Adipocyte (in vitro differentiated cells): Measurements from ENCODE around the gene HOXA6.

ENCODE experiments used
- DNase-seq: peaks from one replicate; pipeline ENCODE4 v3.0.0-alpha.2; 2015; ENCODE audit warnings: low read depth
- H3K27me3 ChIP-seq: replicated peaks from 2 replicates; pipeline ENCODE4 v1.7.0; 2013; ENCODE audit warnings: mild to moderate bottlenecking, low read length, moderate library complexity; ENCODE audit not compliant: control insufficient read depth, insufficient read depth
- H3K36me3 ChIP-seq: 2 replicates; pipeline ENCODE4 v1.7.0; 2013; ENCODE audit warnings: low read length, mild to moderate bottlenecking, moderate library complexity; ENCODE audit not compliant: control insufficient read depth, insufficient read depth, severe bottlenecking
- H3K4me1 ChIP-seq: 2 replicates; pipeline ENCODE4 v1.7.0; 2013; ENCODE audit warnings: mild to moderate bottlenecking, low read length, moderate library complexity; ENCODE audit not compliant: control insufficient read depth, insufficient read depth
- H3K4me3 ChIP-seq: 2 replicates; pipeline ENCODE4 v1.7.0; 2013; ENCODE audit warnings: mild to moderate bottlenecking, low read length, moderate library complexity
- H3K9ac ChIP-seq: 2 replicates; pipeline ENCODE4 v1.7.0; 2013; ENCODE audit warnings: mild to moderate bottlenecking, low read length, moderate library complexity
- H3K9me3 ChIP-seq: 2 replicates; pipeline ENCODE4 v1.7.0; 2013; ENCODE audit warnings: mild to moderate bottlenecking, low read length, moderate library complexity; ENCODE audit not compliant: control insufficient read depth

HOXA6 gene

GRCh38 chr7:27132978-27133377 is 14.6 kb downstream of the HOXA6 start:
- DNase-seq, result no peak
- Histone ChIP-seq H3K36me3 (peaks cover 8% of the 10 kb centered on the region), H3K9ac (no peak overlapping the region), H3K4me1 (peaks cover 78% of the 10 kb centered on the region), H3K4me3 (no peak overlapping the region), H3K27me3 (no peaks in the 10 kb centered on the region), H3K9me3 (no peaks in the 10 kb centered on the region)

- Histone ChIP-seq H3K36me3 (peaks cover 8% of the 10 kb centered on the region), H3K9me3 (no peaks in the 10 kb centered on the region), H3K9ac (peak overlapping the region; percentile 6), H3K4me3 (no peak overlapping the region), H3K27me3 (no peaks in the 10 kb centered on the region), H3K4me1 (peaks cover 78% of the 10 kb centered on the region)
- no peak for DNase-seq
These were observed 15.4 kb downstream of the HOXA6 start for GRCh38 chr7:27132214-27132613.

GRCh38 chr7:27131390-27131819 is 16.2 kb downstream of the HOXA6 start:
- Histone ChIP-seq H3K27me3 (no peaks in the 10 kb centered on the region), H3K4me1 (peaks cover 72% of the 10 kb centered on the region), H3K9me3 (no peaks in the 10 kb centered on the region), H3K4me3 (peak overlapping the region; percentile 82), H3K9ac (peak overlapping the region; percentile 82), H3K36me3 (peaks cover 8% of the 10 kb centered on the region)
- no peak for DNase-seq

- peaks cover 8% of the 10 kb centered on the region for H3K36me3 ChIP-seq
- H3K4me3 ChIP-seq, result peak within 1 kb of the TSS; percentile 82
- no peaks in the 10 kb centered on the region for H3K9me3 ChIP-seq
- DNase-seq, result no peak
- peaks cover 66% of the 10 kb centered on the region for H3K4me1 ChIP-seq
- peak within 1 kb of the TSS; percentile 82 for H3K9ac ChIP-seq
- H3K27me3 ChIP-seq, result no peaks in the 10 kb centered on the region
These were observed 16.8 kb downstream of the HOXA6 start, which contains the start of gene HOXA4 for GRCh38 chr7:27130540-27131389. Gene HOXA4, minus strand, starts transcription at chr7:27130757. Its CDS starts 24 bp downstream, at chr7:27130733.

- Histone ChIP-seq H3K4me1 (peaks cover 58% of the 10 kb centered on the region), H3K9ac (peak overlapping the region; percentile 82), H3K27me3 (no peaks in the 10 kb centered on the region), H3K9me3 (no peaks in the 10 kb centered on the region), H3K36me3 (peaks cover 10% of the 10 kb centered on the region), H3K4me3 (peak overlapping the region; percentile 77)
- DNase-seq, result no peak
These were observed 17.6 kb downstream of the HOXA6 start for GRCh38 chr7:27129729-27130539.

- DNase-seq, result no peak
- H3K36me3 ChIP-seq, result peaks cover 13% of the 10 kb centered on the region
- H3K9me3 ChIP-seq, result no peaks in the 10 kb centered on the region
- H3K27me3 ChIP-seq, result no peaks in the 10 kb centered on the region
- peak overlapping the region; percentile 77 for H3K4me3 ChIP-seq
- H3K4me1 ChIP-seq, result peaks cover 50% of the 10 kb centered on the region
- H3K9ac ChIP-seq, result peak overlapping the region; percentile 82
These were observed 18.5 kb downstream of the HOXA6 start for GRCh38 chr7:27128776-27129728.

- H3K4me3 ChIP-seq, result no peak overlapping the region
- no peaks in the 10 kb centered on the region for H3K27me3 ChIP-seq
- H3K9me3 ChIP-seq, result no peaks in the 10 kb centered on the region
- H3K9ac ChIP-seq, result peak overlapping the region; percentile 4
- no peak for DNase-seq
- peaks cover 13% of the 10 kb centered on the region for H3K36me3 ChIP-seq
- H3K4me1 ChIP-seq, result peaks cover 41% of the 10 kb centered on the region
These were observed 19.5 kb downstream of the HOXA6 start for GRCh38 chr7:27128034-27128433.

GRCh38 chr7:27126596-27127327 is 20.8 kb downstream of the HOXA6 start:
- peaks cover 21% of the 10 kb centered on the region for H3K36me3 ChIP-seq
- peaks cover 34% of the 10 kb centered on the region for H3K4me1 ChIP-seq
- no peak for DNase-seq
- no peak overlapping the region for H3K4me3 ChIP-seq
- no peak overlapping the region for H3K9ac ChIP-seq
- no peaks in the 10 kb centered on the region for H3K9me3 ChIP-seq
- no peaks in the 10 kb centered on the region for H3K27me3 ChIP-seq

GRCh38 chr7:27125986-27126394 is 21.6 kb downstream of the HOXA6 start:
- no peak overlapping the region for H3K9ac ChIP-seq
- H3K27me3 ChIP-seq, result no peaks in the 10 kb centered on the region
- H3K4me1 ChIP-seq, result peaks cover 32% of the 10 kb centered on the region
- no peak overlapping the region for H3K4me3 ChIP-seq
- peaks cover 24% of the 10 kb centered on the region for H3K36me3 ChIP-seq
- H3K9me3 ChIP-seq, result no peaks in the 10 kb centered on the region
- no peak for DNase-seq
